ENCODE data around the gene PPP2R5E. TPM values are rescaled to one million over a fixed set of nuclear protein-coding genes. Genes with fewer than 3 reads are reported as not detected.

The PPP2R5E gene
- total and polyA plus RNA-seq, 4 donors: 6.0 to 13.1 (median 8.4) TPM

DNA sequence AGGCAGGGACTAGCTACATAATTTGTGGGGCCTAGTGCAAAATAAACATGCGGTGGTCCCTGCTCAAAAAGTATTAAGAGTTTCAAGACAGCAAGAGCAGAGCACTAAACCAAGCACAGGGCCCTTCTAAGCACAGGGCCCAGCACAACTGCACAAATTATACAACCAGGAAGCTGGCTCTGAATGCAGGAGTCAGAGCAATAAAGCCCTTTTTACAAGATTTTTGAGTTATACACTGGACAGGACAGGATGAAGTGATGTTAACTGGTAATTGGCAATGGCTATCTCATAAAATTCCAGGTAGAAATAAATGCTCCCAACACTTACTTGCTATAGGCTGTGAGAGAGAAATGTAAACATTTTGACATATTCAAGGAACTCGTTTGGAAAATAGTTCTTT, 138.3 kb downstream of the PPP2R5E start (continued):
- TF ChIP-seq EGR1 (IDR thresholded peaks at IDR 0.05; ENCODE audit: low read depth in 2 of 2): no peak
- TF ChIP-seq, protein P1, sequence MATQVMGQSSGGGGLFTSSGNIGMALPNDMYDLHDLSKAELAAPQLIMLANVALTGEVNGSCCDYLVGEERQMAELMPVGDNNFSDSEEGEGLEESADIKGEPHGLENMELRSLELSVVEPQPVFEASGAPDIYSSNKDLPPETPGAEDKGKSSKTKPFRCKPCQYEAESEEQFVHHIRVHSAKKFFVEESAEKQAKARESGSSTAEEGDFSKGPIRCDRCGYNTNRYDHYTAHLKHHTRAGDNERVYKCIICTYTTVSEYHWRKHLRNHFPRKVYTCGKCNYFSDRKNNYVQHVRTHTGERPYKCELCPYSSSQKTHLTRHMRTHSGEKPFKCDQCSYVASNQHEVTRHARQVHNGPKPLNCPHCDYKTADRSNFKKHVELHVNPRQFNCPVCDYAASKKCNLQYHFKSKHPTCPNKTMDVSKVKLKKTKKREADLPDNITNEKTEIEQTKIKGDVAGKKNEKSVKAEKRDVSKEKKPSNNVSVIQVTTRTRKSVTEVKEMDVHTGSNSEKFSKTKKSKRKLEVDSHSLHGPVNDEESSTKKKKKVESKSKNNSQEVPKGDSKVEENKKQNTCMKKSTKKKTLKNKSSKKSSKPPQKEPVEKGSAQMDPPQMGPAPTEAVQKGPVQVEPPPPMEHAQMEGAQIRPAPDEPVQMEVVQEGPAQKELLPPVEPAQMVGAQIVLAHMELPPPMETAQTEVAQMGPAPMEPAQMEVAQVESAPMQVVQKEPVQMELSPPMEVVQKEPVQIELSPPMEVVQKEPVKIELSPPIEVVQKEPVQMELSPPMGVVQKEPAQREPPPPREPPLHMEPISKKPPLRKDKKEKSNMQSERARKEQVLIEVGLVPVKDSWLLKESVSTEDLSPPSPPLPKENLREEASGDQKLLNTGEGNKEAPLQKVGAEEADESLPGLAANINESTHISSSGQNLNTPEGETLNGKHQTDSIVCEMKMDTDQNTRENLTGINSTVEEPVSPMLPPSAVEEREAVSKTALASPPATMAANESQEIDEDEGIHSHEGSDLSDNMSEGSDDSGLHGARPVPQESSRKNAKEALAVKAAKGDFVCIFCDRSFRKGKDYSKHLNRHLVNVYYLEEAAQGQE (IDR thresholded peaks at IDR 0.05): no peak
- TF ChIP-seq NR2F2 (IDR thresholded peaks at IDR 0.05): no peak

DNA sequence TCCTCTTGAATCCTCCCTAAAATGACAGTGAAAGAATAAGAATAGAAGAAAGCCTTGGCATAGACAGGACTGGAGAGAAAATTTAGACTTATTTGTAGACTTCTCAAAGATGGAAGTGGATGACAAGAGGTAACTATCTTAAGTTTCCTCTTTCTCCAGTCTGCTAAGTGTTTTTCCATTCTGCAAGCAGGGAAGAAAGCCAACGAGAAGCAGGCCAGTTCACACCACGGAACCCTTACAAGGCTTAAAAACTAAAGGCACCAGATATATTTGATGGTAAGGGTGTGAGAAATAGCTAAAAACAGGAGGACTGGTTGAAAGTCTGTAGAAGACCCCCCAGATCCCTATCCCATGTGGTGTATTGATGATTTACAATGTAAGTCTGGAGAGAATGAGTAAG, 141.5 kb downstream of the PPP2R5E start:
- TF ChIP-seq FOXA1 (IDR thresholded peaks at IDR 0.05): no peak
- H3K4me1 ChIP-seq (ENCODE audit: control insufficient read depth in 4 of 4, insufficient read depth in 4 of 4, low read length in 3 of 4): no peaks in the 10 kb centered on the region
- DNase-seq (ENCODE audit: low spot score): no peak
- H3K36me3 ChIP-seq (ENCODE audit: control insufficient read depth in 4 of 4, insufficient read depth in 3 of 4, low read depth in 1 of 4, low read length in 3 of 4): peaks cover 0 to 3% (median 2%) of the 10 kb centered on the region in 4 donors
- H3K9ac ChIP-seq (ENCODE audit: low read depth in 1 of 2, low read length in 2 of 2): peak overlapping the region in 1 of 2 donors; percentile 9
- H3K27me3 ChIP-seq (ENCODE audit: control insufficient read depth in 4 of 4, insufficient read depth in 4 of 4, low read length in 3 of 4): no peaks in the 10 kb centered on the region
- WGBS: 89% methylated on average over 2 of the region's 2 CpGs
- H3K4me3 ChIP-seq (ENCODE audit: low read depth in 1 of 3, low read length in 3 of 3): no peak overlapping the region
- H3K9me3 ChIP-seq (ENCODE audit: control insufficient read depth in 4 of 4, low read length in 3 of 4): no peaks in the 10 kb centered on the region
- H3K27ac ChIP-seq (ENCODE audit: low read depth in 1 of 2, low read length in 2 of 2): no peak overlapping the region

DNA sequence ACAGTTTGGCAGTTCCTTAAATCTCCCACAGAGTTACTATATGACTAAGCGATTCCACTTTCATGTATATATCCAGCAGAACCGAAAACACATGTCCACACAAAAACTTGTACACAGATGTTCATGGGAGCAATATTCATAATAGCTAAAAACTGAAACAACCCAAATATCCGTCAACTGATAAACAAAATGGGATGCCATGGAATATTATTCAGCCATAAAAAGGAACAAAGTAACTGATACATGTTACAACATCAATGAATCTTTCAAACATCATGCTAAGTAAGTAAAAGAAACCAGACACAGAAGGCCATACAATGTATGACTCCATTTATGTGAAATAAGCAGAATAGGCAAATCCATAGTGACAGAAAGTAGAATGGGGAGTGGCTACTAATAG, 144.2 kb downstream of the PPP2R5E start:
- Histone ChIP-seq H3K9me3 (ENCODE audit: control insufficient read depth in 4 of 4, low read length in 3 of 4) (no peaks in the 10 kb centered on the region), H3K4me3 (ENCODE audit: low read depth in 1 of 3, low read length in 3 of 3) (no peak overlapping the region), H3K9ac (ENCODE audit: low read depth in 1 of 2, low read length in 2 of 2) (no peak overlapping the region), H3K27ac (ENCODE audit: low read depth in 1 of 2, low read length in 2 of 2) (no peak overlapping the region), H3K36me3 (ENCODE audit: control insufficient read depth in 4 of 4, insufficient read depth in 3 of 4, low read depth in 1 of 4, low read length in 3 of 4) (peaks cover 0 to 7% (median 3%) of the 10 kb centered on the region in 4 donors), H3K4me1 (ENCODE audit: control insufficient read depth in 4 of 4, insufficient read depth in 4 of 4, low read length in 3 of 4) (peaks cover 0 to 4% (median 0%) of the 10 kb centered on the region in 4 donors), H3K27me3 (ENCODE audit: control insufficient read depth in 4 of 4, insufficient read depth in 4 of 4, low read length in 3 of 4) (no peaks in the 10 kb centered on the region)
- WGBS: 98% methylated on average over 3 of the region's 3 CpGs
- DNase-seq (ENCODE audit: low spot score): no peak
- no peak for TF ChIP-seq SP1 (IDR thresholded peaks at IDR 0.05)
- TF ChIP-seq, protein P2, sequence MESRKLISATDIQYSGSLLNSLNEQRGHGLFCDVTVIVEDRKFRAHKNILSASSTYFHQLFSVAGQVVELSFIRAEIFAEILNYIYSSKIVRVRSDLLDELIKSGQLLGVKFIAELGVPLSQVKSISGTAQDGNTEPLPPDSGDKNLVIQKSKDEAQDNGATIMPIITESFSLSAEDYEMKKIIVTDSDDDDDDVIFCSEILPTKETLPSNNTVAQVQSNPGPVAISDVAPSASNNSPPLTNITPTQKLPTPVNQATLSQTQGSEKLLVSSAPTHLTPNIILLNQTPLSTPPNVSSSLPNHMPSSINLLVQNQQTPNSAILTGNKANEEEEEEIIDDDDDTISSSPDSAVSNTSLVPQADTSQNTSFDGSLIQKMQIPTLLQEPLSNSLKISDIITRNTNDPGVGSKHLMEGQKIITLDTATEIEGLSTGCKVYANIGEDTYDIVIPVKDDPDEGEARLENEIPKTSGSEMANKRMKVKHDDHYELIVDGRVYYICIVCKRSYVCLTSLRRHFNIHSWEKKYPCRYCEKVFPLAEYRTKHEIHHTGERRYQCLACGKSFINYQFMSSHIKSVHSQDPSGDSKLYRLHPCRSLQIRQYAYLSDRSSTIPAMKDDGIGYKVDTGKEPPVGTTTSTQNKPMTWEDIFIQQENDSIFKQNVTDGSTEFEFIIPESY (IDR thresholded peaks at IDR 0.05): no peak
- no peak for TF ChIP-seq HNF4A (conservative IDR thresholded peaks at IDR 0.05)
- no peak for TF ChIP-seq FOXA1 (IDR thresholded peaks at IDR 0.05)
- no peak for TF ChIP-seq FOXA2 (IDR thresholded peaks at IDR 0.05)
- no peak for TF ChIP-seq TAF1 (conservative IDR thresholded peaks at IDR 0.05)
- no peak for TF ChIP-seq GABPA (IDR thresholded peaks at IDR 0.05 in 1 of 2, conservative IDR thresholded peaks at IDR 0.05 in 1 of 2)
- TF ChIP-seq JUND (IDR thresholded peaks at IDR 0.05): no peak
- TF ChIP-seq, protein P3, sequence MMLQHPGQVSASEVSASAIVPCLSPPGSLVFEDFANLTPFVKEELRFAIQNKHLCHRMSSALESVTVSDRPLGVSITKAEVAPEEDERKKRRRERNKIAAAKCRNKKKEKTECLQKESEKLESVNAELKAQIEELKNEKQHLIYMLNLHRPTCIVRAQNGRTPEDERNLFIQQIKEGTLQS (IDR thresholded peaks at IDR 0.05): no peak
- TF ChIP-seq RXRA (IDR thresholded peaks at IDR 0.05): no peak
- TF ChIP-seq, protein P4, sequence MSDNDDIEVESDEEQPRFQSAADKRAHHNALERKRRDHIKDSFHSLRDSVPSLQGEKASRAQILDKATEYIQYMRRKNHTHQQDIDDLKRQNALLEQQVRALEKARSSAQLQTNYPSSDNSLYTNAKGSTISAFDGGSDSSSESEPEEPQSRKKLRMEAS (IDR thresholded peaks at IDR 0.05): no peak
- no peak for TF ChIP-seq RAD21 (IDR thresholded peaks at IDR 0.05)

Measured in liver (tissue), 9 donors.